GM10847 (cell line): Measurements from ENCODE around the gene KLHL12.

Experiments
- POLR2A ChIP-seq: IDR thresholded peaks from 2 replicates; pipeline ENCODE4 v1.6.1; 2011; ENCODE audit not compliant: insufficient read length; ENCODE audit errors: extremely low read depth

The KLHL12 gene

GRCh38 chr1:202957733-202958543, 30.9 kb upstream of the KLHL12 start, which contains the start of gene ADIPOR1:
ADIPOR1 (minus strand) TSS chr1:202958312; CDS start chr1:202951070, 7,242 bp downstream.
- peak; percentile 90 for TF ChIP-seq POLR2A

- TF ChIP-seq POLR2A = no peak
These were observed 29.9 kb upstream of the KLHL12 start for GRCh38 chr1:202956969-202957368.

- no peak for TF ChIP-seq POLR2A
These were observed 27.2 kb upstream of the KLHL12 start for GRCh38 chr1:202954057-202954745.

- TF ChIP-seq POLR2A = no peak
These were observed 26.4 kb upstream of the KLHL12 start for GRCh38 chr1:202953392-202953791.

- no peak for TF ChIP-seq POLR2A
These were observed 25.8 kb upstream of the KLHL12 start for GRCh38 chr1:202952818-202953217.

- no peak for TF ChIP-seq POLR2A
These were observed 25.1 kb upstream of the KLHL12 start for GRCh38 chr1:202952099-202952498.

GRCh38 chr1:202951437-202951836, 24.4 kb upstream of the KLHL12 start:
- no peak for TF ChIP-seq POLR2A

- TF ChIP-seq POLR2A = no peak
These were observed 18.4 kb upstream of the KLHL12 start for GRCh38 chr1:202945483-202945882.

- TF ChIP-seq POLR2A = no peak
These were observed 17.4 kb upstream of the KLHL12 start for GRCh38 chr1:202944438-202944921.

GRCh38 chr1:202942426-202942825, 15.4 kb upstream of the KLHL12 start:
- no peak for TF ChIP-seq POLR2A

GRCh38 chr1:202941372-202941771, 14.3 kb upstream of the KLHL12 start:
- no peak for TF ChIP-seq POLR2A

GRCh38 chr1:202940561-202940960, 13.5 kb upstream of the KLHL12 start:
- TF ChIP-seq POLR2A = no peak

- no peak for TF ChIP-seq POLR2A
These were observed 11.4 kb upstream of the KLHL12 start for GRCh38 chr1:202938287-202938925.

GRCh38 chr1:202935844-202936243, 8.8 kb upstream of the KLHL12 start:
- TF ChIP-seq POLR2A = no peak

GRCh38 chr1:202934755-202935154, 7.7 kb upstream of the KLHL12 start:
- TF ChIP-seq POLR2A = no peak

- no peak for TF ChIP-seq POLR2A
These were observed 5.4 kb upstream of the KLHL12 start for GRCh38 chr1:202932476-202932875.
